Stimulated activated CD4-positive, alpha-beta T cell treated with anti-CD3 and anti-CD28 coated beads, TNF-alpha, amount 100 ng/mL, for 24 hours (primary cell): Measurements from ENCODE around the gene SMAP1.

Source experiments
- DNase-seq, 3 experiments: peaks; one replicate each; pipeline ENCODE4 v3.0.0-alpha.2; 2020; ENCODE audit warnings: low read depth in 3 of 3

SMAP1 gene

GRCh38 chr6:70842541-70842940 lies 174.9 kb downstream of the SMAP1 start:
- no peak for DNase-seq

DNA sequence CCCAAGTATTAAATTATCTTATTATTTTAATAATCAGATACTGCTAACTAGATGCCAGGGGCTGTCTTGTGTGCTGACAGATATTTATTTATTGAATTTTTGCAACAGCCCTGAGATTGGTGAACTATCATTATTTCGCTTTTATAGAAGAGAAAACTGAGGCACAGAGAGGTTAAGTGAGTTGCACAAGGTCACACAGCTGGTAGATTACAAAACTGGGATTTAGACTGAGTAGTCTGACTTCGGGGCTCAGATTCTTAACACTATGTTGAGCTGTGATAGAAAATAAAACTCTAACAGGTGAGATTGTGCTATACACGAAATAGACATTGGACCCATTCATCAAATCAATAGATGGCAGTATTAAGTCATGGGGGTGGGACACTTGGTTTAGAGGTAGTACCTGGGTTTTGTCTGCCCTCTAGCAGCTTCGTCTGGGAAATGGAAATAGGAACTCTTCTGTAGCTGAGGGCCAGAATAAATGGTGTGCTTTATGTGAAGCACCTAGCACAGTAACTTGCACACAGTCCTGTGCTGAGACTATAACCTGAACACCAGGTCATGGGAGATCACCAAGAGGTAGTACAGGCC lies 175.7 kb downstream of the SMAP1 start:
- no peak for DNase-seq

GRCh38 chr6:70844301-70844700 lies 176.6 kb downstream of the SMAP1 start:
- DNase-seq, result no peak

GRCh38 chr6:70846207-70846835 lies 178.6 kb downstream of the SMAP1 start:
- DNase-seq, result no peak

DNA sequence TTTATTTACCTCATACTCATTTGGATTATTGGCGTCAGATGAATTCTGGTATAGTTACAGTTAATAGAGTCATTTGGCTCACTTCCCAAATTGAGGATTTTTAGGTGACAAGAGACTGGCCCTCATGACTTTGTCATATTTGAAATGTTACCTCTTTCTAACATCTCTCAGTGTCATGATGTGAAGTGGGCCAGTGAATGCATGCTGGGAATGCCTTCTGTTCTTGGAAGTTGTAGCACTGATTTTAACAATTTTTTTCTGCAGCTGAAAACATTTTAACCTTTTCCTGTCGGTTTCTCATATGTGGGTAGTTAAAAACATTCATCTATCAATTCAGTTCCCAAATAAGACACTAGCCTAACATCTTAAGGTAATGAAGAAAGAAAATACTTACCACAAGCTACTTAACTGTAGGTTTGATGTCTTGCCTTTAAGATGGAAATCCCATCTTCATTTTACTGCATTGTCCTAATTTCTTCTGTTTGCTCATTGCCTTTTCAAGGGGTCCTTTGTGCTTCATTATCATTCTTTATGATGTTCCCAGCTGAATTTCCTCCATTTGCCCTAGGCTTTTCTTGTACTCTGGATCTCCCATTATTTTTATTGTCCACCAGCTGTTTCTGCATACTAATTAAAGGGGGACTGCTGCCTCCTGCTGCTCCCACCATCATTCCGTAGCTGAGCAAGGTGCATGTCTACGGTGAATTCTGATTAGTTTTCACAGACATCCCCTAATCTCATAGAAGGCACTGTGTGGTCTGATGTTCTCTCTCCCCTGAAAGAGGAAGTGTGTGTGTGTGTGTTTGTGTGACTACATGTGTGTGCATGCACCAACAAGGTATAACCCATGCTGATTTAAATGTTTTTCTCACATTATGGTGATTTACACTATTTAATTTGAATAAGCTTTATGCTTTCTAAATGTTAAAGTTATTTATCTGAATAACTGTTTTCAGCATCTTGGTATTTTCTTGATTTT lies 179.7 kb downstream of the SMAP1 start:
- no peak for DNase-seq

GRCh38 chr6:70849348-70850069 lies 181.8 kb downstream of the SMAP1 start:
- no peak for DNase-seq

GRCh38 chr6:70852667-70853246 lies 185.1 kb downstream of the SMAP1 start:
- DNase-seq, result no peak

DNA sequence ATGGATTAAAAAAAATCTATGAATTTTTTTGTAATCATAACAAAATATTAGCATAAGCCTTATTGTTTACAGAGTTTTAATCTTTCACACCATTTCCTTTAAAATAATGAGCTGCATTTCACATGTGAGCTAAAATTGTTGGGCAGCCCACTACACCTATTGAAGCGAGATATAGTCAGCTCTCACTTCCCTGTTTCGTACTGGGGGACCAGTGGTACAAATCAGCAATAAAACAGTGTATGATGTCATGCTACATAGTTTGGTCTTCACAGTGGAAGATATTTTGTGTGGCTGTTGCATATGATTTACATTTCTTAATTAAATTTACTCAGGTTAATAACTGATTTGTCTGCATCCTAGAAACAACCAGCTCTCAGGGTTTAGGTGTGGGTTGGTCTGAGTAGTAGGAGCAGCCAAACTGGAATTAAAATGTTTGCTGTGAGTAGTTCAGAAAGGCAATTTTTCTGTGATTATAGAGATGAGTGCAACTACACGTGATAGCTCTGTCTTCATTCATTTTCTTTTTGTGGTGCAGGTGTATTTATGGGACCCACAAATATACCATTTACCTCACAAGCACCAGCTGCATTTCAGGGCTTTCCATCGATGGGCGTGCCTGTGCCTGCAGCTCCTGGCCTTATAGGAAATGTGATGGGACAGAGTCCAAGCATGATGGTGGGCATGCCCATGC lies 189.8 kb downstream of the SMAP1 start:
- no peak for DNase-seq

DNA sequence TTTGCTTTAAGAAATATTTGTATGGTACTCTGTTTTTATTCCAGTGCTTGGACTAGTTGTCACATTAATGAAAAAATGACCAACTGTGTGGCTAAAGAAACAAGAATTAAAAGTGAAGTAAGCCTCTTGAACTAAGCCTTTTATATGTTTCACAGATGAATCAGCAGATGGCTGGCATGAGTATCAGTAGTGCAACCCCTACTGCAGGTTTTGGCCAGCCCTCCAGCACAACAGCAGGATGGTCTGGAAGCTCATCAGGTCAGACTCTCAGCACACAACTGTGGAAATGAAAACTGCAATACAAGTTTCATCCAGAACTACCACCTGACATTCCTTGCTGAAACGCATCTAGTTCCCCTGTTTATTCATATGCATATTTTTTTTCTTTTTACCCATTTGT lies 192.4 kb downstream of the SMAP1 start:
- DNase-seq, result no peak

DNA sequence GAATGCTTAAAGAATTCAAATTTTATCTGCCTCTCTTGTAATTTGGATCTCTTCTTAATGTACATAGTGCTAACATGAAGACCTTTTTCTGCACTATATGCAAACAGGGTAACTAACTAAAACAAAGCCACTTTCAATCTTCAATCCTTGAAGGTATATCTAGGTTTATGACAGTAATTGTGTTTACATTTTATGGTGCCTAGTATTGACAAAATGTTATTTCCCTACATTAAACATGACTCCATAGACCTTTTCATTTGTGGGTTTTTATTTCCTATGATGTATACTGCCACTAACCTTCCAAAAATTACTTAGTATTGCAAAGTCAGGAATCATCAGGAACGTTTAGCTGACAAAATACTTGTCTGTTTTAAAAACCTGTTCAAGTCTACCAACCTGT lies 193.2 kb downstream of the SMAP1 start:
- DNase-seq, result no peak

- DNase-seq, result no peak
These were observed 195.7 kb downstream of the SMAP1 start for GRCh38 chr6:70863343-70863742.

DNA sequence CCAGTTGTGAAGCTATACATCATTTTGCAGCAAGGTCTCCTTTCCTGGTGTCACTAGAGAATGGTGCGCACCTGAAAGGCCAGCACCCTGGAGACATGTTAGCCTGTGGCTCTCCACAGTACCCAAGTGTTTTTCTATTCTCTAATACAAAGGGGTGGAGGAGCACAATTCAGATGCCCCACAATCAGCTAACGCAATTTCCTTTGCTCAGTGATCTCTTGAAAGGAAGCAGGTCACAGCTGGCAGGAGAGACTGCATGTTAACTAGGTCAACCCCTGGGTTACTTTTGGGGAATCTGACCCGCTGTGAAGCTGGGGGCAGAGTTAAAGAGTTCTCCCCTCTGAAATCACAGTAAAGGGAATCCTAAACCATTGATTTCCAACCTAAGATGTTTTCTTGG lies 196.7 kb downstream of the SMAP1 start:
- DNase-seq, result no peak

DNA sequence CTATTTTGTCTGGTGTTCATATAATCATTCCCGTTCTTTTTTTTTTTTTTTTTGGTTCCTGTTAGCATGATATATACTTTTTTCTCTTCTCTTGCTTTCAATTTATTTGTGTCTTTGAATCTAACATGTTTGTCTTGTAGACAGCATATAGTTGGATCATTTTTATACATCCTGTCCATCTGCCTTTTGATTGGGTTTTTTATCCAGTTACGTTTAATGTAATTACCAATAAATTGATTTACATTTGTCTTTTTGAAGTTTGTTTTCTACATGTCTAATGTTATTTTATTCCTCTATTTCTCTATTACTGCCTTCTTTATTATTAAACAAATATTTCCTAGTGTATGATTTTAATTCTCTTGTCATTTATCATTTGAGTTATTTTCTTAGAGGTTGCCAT lies 204.8 kb downstream of the SMAP1 start:
- DNase-seq, result no peak

- no peak for DNase-seq
These were observed 206.7 kb downstream of the SMAP1 start for GRCh38 chr6:70874181-70874913.

GRCh38 chr6:70879496-70879895 lies 211.8 kb downstream of the SMAP1 start:
- DNase-seq, result no peak

GRCh38 chr6:70884074-70884983 lies 216.6 kb downstream of the SMAP1 start:
- DNase-seq, result peak; percentile 32 to 46 (median 36)

- no peak for DNase-seq
These were observed 218.4 kb downstream of the SMAP1 start for GRCh38 chr6:70886071-70886470.

DNA sequence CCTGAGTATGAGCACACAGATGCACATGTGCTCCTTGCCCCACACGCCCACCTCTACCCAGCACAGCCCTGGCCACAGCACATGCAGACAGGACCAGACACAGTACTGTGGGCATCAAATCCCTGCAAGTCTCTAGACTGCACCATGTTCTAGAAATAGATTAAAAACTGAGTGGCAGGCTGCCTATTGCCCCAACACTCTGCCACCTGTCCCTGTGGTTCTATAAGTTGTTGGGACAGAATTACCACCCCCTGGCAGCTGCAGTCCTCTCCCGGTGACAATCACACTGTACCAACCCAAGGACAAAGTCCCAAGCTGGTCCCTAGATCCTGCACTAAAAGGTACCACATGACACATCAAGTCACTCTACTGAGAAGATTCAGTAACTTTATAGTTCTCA lies 219.0 kb downstream of the SMAP1 start:
- no peak for DNase-seq

DNA sequence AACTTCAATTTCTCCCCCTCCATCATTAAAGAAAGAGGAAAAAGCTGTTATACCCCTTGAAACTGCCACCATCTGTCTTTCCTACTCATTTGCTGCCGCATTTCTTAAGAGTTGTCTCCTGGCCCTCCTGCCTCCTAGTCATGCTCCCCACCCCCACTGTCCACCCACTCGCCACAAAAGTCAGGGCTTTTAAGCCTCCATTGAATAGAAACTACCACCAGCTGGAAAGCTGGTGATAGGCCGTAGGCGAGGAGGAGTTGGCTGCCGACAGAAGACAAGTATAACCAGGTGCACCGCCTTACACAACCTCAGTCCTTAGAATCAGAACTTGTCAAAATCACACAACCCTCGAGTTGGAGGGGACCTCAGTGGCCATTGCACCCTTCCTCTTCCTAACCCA lies 221.6 kb downstream of the SMAP1 start:
- no peak for DNase-seq
